Endothelial cell (in vitro differentiated cells): ENCODE measurements around the gene ARIH1. TPM values are rescaled to one million over a fixed set of nuclear protein-coding genes. Genes with fewer than 3 reads are reported as not detected.

Experiments used
- total RNA-seq: library from RNA; stranded (reverse); fragmentation: NEBNext Ultra II Directional; extraction: Animal tissue kit (Norgen Biotek cat#: 25700); gene quantifications from one replicate; pipeline ENCODE4 v1.2.1, GENCODE V29; 2021; ENCODE audit not compliant: unreplicated experiment

Gene ARIH1
- total RNA-seq, 1 donor from 2014 or later, result 184 TPM

Other genes starting within 250 kb of the ARIH1 start
- 604 TPM for gene PKM, start 243.1 kb upstream of the ARIH1 start, total RNA-seq
- gene PARP6, start 201.8 kb upstream of the ARIH1 start, total RNA-seq, result 77.4 TPM
- gene CELF6, start 154.2 kb upstream of the ARIH1 start, total RNA-seq, result 0.21 TPM
- gene HEXA, start 98.3 kb upstream of the ARIH1 start, total RNA-seq, result 123 TPM
- not detected for gene TMEM202, start 76.0 kb upstream of the ARIH1 start, total RNA-seq
- not detected for gene GOLGA6B, start 180.4 kb downstream of the ARIH1 start, total RNA-seq
- gene HIGD2B, start 211.9 kb downstream of the ARIH1 start, total RNA-seq, result not detected
- 17.0 TPM for gene BBS4, start 211.9 kb downstream of the ARIH1 start, total RNA-seq